Measurements from ENCODE around the gene CSH1.
"Not testable (repeated sequence)": the region's sequence is repeated elsewhere in the genome, so short reads cannot be mapped to it uniquely, and the experiment has no call there.

CSH1 gene

GRCh38 chr17:63898899-63899798, 2.8 kb upstream of the CSH1 start:
- not testable (repeated sequence) for DNase-seq

GRCh38 chr17:63894821-63895220, 1.6 kb downstream of the CSH1 start:
- not testable (repeated sequence) for DNase-seq

GRCh38 chr17:63894021-63894420, 2.4 kb downstream of the CSH1 start:
- DNase-seq, result not testable (repeated sequence)

GRCh38 chr17:63892316-63893037, 3.9 kb downstream of the CSH1 start:
- DNase-seq, result not testable (repeated sequence)

- DNase-seq, result not testable (repeated sequence)
These were observed 7.1 kb downstream of the CSH1 start for GRCh38 chr17:63889026-63889848.

- not testable (repeated sequence) for DNase-seq
These were observed 11.3 kb downstream of the CSH1 start for GRCh38 chr17:63885119-63885518.

GRCh38 chr17:63882626-63883126, 13.7 kb downstream of the CSH1 start:
- DNase-seq, result not testable (repeated sequence)

- peak; percentile 43 for DNase-seq
These were observed 14.3 kb downstream of the CSH1 start, which contains the start of gene GH2 for GRCh38 chr17:63881935-63882601. Gene GH2, minus strand, starts transcription at chr17:63881944. Its CDS starts 143 bp downstream, at chr17:63881801.

GRCh38 chr17:63881337-63881736, 15.0 kb downstream of the CSH1 start:
- not testable (repeated sequence) for DNase-seq

- no peak for DNase-seq
These were observed 15.7 kb downstream of the CSH1 start for GRCh38 chr17:63880706-63881105.

GRCh38 chr17:63878413-63878812, 18.0 kb downstream of the CSH1 start:
- DNase-seq, result not testable (repeated sequence)

GRCh38 chr17:63874693-63875092, 21.7 kb downstream of the CSH1 start:
- DNase-seq, result not testable (repeated sequence)

GRCh38 chr17:63874061-63874626, 22.2 kb downstream of the CSH1 start:
- DNase-seq, result not testable (repeated sequence)

GRCh38 chr17:63873577-63873976, 22.8 kb downstream of the CSH1 start, which contains the start of gene CSH2:
Gene CSH2, minus strand, starts transcription at chr17:63873677. Its CDS starts 63 bp downstream, at chr17:63873614.
- not testable (repeated sequence) for DNase-seq

GRCh38 chr17:63871646-63872365, 24.6 kb downstream of the CSH1 start:
- DNase-seq, result not testable (repeated sequence)

- not testable (repeated sequence) for DNase-seq
These were observed 26.1 kb downstream of the CSH1 start for GRCh38 chr17:63870292-63870665.

- DNase-seq, result not testable (repeated sequence)
These were observed 26.7 kb downstream of the CSH1 start for GRCh38 chr17:63869491-63870291.

- DNase-seq, result not testable (repeated sequence)
These were observed 29.7 kb downstream of the CSH1 start for GRCh38 chr17:63866625-63867024.

GRCh38 chr17:63859257-63859656, 37.1 kb downstream of the CSH1 start:
- no peak for DNase-seq

- not testable (repeated sequence) for DNase-seq
These were observed 39.9 kb downstream of the CSH1 start for GRCh38 chr17:63856425-63856824.
